ENCODE data around the gene ALPK3.

DNA sequence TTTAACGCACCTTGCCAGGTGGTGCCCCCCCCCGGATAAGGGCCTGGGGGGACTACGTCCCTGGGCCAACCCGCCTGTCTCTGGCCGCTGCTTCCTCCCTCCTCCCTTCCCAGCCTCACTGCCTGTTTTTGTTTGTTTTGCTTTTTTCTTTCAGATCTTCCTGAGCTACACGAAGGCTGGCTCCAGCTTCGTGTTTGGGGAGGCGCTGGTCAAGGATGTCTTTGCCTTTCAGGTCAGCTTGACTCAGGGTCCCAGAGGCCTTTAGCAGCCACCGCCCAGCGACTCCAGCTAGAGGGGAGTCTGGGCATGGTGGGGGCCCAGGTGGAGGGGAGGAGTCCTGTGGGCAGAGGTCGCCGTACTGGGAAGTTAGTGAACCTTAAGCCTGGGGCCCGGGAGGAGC lies 91.4 kb downstream of the ALPK3 start:
- TF ChIP-seq POLR2A (IDR thresholded peaks at IDR 0.05; ENCODE audit: low read depth, low read length) (no peak), CTCF (IDR thresholded peaks at IDR 0.05; ENCODE audit: extremely low read depth in 1 of 2, insufficient read depth in 1 of 2, low read depth in 1 of 2, low read length in 2 of 2) (no peak), EZH2 (IDR thresholded peaks at IDR 0.05; ENCODE audit: borderline replicate concordance, low read depth, low read length, severe bottlenecking) (no peak)

Data from endothelial cell of umbilical vein (primary cell).